ENCODE measurements around the gene NACC2. TPM values are rescaled to one million over a fixed set of nuclear protein-coding genes. Genes with fewer than 3 reads are reported as not detected.

Gene NACC2
- total RNA-seq, 2 donors from 2014 or later = 73.5 to 77.7 TPM

- DNase-seq (ENCODE audit: low spot score) = no peak
- intact Hi-C loops (cut with DNase I) = no loop called here
Measured at GRCh38 chr9:135985459-135985774, 109.7 kb downstream of the NACC2 start.

- intact Hi-C loops (cut with DNase I) = no loop called here
- no peak for DNase-seq (ENCODE audit: low spot score)
Measured at GRCh38 chr9:135984072-135984710, 110.9 kb downstream of the NACC2 start.

DNA sequence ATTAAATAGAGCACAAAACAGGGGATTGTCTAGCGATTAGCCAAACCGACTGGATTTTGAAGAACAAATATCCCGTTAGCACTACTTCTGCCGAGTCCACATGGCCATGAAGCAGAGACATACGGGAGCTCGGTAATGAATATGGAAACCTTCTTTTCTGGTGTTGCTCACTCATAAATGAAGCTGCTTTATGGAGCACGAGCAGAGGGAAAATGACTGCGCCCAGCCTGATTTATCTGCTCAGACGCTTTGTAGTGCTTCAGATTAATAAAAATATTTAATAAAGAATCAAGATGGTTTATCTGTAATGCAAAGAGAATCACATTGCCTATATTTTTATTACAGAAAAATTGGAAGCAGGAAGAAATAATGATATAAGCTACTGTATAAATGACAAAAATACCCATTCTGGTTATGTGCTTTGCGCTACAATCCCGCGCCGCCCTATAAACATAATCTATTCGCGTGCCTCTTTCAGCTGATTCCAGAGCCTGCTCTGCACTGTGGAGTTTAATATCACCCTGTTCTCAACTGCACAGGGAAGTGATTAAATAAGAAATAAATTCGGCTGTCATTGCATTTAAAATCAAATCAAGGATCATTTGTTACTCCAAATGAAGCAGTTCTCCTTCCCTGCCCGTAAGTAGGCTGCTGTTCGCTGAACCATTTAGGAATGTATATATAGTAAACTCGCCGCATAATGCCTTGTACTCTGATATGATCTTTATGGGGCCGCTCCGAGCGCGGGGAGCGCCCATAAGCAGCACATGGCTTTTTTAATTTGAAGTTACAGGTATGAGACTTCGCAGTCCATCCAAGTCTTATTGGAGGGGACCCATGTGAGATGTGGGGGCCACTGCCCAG is 111.6 kb downstream of the NACC2 start:
- intact Hi-C loops (cut with DNase I) = no loop called here
- DNase-seq (ENCODE audit: low spot score) = no peak

- DNase-seq (ENCODE audit: low spot score) = no peak
- intact Hi-C loops (cut with DNase I) = no loop called here
Measured at GRCh38 chr9:135982499-135983207, 112.4 kb downstream of the NACC2 start.

- intact Hi-C loops (cut with DNase I) = loop anchor here in 1 of 2 donors (1.0 kb wide), 1 partner anchor 20 kb away; no protein-coding TSS in a partner anchor
Measured at GRCh38 chr9:135980926-135981630, 114.0 kb downstream of the NACC2 start.

DNA sequence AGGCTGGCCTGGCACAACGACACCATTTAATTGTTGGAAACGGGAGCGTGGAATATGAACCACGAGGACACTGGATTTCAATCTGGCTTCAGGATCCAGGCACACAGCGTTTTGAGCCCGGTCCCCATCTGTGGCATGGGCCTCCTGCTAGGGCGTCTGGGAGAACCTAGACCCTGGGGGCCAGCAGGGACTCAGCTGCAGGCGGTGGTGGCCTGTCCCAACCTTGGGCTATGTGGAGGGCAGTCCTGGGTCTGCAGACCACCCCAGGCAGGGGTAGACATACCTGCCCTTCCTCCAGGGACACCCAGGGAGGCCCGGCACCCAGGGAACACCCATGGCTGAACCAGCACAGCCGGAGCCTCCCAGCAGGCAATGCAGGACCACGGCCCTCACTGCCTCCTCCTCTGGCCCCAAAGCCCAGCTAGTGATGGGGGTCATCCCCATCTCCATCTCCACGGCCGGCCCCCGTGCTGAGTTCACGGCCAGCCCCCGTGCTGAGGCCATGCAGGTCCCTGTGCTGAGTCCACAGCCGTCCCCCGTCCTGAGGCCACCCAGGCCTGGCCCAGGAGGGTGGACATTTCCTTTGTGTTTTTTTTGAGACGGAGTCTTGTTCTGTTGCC is 115.4 kb downstream of the NACC2 start:
- DNase-seq (ENCODE audit: low spot score) = no peak
- intact Hi-C loops (cut with DNase I) = loop anchor here in 1 of 2 donors (1.0 kb wide), 1 partner anchor 22 kb away; no protein-coding TSS in a partner anchor

More at GRCh38 chr9:135980926-135981630, 114.0 kb downstream of the NACC2 start:
- no peak for DNase-seq (ENCODE audit: low spot score)

DNA sequence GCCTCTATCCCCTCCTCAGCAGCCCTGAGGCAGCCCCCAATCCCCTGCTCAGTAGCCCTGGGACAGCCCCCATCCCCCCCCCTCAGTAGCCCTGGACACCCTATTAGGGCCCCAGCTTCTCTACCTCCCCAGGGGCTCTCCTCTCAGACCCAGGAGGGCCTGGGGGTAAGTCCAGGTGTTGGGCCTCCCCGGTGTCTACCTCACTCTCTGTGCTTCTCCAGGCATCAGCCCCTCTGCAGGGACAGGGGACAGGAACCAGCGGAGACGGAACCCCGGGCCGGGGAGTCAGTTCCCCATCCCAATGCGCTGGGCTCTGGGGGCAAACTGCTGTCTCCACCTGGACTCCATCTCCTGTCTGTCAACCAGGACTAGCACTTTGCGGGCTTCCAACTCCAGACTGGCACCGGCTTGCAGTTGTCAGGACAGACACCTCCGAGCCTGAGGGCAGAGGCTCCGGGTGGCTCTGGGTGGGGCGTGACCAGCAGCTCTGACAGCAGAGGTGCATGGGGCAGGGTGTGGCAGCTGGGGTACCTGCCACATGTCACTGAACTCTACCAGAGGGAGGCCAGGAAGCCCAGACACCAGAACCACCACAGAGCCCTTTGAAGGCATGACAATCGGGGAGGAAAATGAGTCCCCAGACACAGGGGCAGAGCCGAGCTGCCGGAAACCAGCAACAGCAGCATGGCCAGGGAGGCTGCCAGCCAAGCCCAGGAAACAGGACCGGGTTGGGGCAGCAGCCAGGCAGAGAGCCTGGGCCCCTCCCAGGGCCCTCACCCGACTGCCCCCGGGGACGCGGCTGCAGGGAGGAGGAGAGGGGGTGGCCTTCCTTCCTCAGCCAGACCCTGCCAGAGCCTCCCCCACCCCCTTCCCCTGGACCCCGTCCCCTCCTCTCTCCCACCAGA is 116.2 kb downstream of the NACC2 start:
- DNase-seq (ENCODE audit: low spot score) = no peak
- intact Hi-C loops (cut with DNase I) = no loop called here

- intact Hi-C loops (cut with DNase I) = no loop called here
Measured at GRCh38 chr9:135976944-135977343, 118.1 kb downstream of the NACC2 start.

GRCh38 chr9:135976531-135976930 is 118.6 kb downstream of the NACC2 start:
- DNase-seq (ENCODE audit: low spot score) = no peak
- intact Hi-C loops (cut with DNase I) = no loop called here

More at GRCh38 chr9:135976944-135977343, 118.1 kb downstream of the NACC2 start:
- DNase-seq (ENCODE audit: low spot score) = no peak

DNA sequence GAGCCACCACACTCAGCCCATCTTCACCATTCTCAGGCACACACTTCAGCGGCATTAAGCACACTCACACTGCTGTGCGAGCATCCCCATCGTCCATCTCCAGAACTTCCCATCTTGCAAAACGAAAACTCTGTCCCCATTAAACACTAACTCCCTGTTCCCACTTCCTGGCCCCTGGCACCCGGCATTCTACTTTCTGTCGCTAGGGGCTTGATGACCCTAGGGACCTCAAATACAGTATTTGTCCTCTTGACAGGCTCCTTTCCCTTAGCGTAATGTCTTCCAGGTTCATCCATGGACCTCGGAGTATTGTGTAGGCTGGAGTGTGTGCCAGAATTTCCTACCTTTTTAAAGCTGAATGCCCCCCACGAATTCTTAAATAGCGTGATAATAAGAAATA is 119.3 kb downstream of the NACC2 start:
- DNase-seq (ENCODE audit: low spot score) = no peak
- intact Hi-C loops (cut with DNase I) = no loop called here

DNA sequence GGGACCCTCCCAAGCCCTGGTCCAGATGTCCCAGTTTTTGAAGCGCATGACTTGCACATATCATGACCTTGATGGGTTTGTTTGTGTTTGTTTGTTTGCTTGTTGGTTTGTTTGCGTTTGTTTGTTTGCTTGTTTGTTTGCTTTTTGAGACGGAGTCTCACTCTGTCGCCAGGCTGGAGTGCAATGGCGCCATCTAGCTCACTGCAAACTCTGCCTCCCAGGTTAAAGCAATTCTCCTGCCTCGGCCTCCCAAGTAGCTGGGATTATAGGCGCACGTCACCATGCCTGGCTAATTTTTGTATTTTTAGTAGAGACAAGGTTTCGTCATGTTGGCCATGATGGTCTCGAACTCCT is 120.9 kb downstream of the NACC2 start:
- DNase-seq (ENCODE audit: low spot score) = no peak
- intact Hi-C loops (cut with DNase I) = no loop called here

- DNase-seq (ENCODE audit: low spot score) = peak; percentile 89
- intact Hi-C loops (cut with DNase I) = no loop called here
Measured at GRCh38 chr9:135973277-135974219, 121.5 kb downstream of the NACC2 start.

GRCh38 chr9:135971892-135972291 is 123.2 kb downstream of the NACC2 start:
- no peak for DNase-seq (ENCODE audit: low spot score)
- intact Hi-C loops (cut with DNase I) = no loop called here

GRCh38 chr9:135971111-135971766 is 123.8 kb downstream of the NACC2 start:
- no peak for DNase-seq (ENCODE audit: low spot score)
- intact Hi-C loops (cut with DNase I) = no loop called here

DNA sequence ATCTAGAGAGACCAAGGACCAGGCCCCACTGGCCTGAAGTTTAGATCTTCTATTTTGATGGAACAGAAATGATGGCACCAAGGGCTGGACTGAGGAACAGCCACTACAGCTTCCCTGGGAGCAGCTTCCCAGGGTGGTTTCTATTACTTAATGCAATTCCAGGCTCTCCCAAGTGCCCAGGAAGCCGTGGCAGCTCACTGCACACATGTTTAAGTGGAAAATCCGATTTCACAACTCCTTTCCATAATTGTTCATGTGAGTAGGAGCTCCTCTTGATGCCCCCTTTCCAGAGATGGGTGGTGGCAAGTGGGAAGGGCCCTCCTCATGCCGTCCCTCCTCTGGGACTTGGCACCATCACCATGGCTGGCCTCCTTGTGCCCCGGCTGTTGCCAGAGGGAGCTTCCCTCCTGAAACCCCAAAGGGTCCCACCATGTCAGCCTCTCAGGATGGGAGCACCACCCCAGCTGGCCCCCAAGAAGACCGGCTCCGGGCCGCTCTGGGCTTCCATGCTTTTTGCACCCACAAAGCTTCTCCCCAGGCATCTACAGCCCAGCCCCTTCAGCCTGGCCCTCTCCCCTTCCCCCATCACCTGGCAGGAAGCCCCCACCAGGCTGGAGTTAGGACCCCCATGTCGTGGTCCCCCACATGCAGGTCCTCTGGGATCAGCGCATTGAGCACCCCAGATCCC is 124.8 kb downstream of the NACC2 start:
- no peak for DNase-seq (ENCODE audit: low spot score)
- intact Hi-C loops (cut with DNase I) = no loop called here

- DNase-seq (ENCODE audit: low spot score) = no peak
Measured at GRCh38 chr9:135969064-135969683, 125.9 kb downstream of the NACC2 start.

More at GRCh38 chr9:135969064-135969683, 125.9 kb downstream of the NACC2 start:
- intact Hi-C loops (cut with DNase I) = no loop called here
